GM19193 (cell line): ENCODE data around the gene CFAP58.

Experiments used
- POLR2A ChIP-seq: IDR thresholded peaks from 4 replicates; pipeline ENCODE4 v1.6.1; 2011; ENCODE audit not compliant: insufficient read depth, insufficient read length; ENCODE audit errors: extremely low read depth

The CFAP58 gene

DNA sequence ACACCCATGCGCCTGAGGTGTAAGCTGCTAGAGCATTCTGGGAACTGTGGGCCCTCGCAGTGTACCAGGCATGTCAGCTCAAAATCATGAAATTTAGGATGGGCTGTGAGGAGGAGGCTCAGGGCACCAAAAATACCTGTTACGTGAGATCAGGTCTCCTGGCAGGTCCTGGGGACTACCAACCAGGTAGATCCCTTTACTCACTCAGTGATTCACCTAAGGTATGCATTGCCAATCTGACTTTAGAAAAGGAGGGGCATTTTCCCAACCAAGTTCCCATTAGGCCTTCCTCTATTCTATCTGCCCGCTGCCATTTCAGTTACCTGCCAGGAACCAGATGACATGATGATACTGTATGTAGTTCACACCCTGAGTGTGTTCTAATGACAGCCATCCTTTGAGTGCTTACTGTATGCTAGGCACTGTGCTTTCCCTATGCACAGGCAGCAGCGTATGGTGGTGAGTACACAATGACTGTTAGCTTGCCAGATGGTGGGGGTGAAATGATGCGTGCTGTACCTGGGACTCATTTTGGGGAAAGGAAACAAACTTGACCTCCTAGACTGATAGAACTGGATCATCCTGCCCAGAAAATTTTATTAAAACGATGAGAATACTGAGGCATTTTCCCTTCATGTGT is 62.0 kb downstream of the CFAP58 start:
- no peak for TF ChIP-seq POLR2A

DNA sequence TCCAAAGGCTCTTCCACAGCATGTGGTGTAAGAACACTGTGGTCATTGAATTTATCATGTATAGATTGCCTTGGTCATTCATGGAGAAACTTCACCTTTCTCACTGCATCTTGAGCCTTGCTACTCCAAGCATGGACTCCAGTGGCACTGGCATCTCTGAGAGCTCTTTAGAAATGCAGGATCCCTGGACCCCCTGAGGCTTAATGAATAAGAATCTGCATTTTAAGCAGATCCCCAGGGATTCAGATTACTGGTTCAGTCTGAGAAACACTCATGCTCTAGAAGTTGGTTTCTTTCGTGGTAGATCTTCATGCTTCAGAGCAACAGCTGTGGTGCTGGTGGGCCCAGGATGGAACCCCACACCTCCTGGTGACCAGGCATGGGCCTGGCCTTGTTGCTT is 63.2 kb downstream of the CFAP58 start:
- TF ChIP-seq POLR2A: no peak

DNA sequence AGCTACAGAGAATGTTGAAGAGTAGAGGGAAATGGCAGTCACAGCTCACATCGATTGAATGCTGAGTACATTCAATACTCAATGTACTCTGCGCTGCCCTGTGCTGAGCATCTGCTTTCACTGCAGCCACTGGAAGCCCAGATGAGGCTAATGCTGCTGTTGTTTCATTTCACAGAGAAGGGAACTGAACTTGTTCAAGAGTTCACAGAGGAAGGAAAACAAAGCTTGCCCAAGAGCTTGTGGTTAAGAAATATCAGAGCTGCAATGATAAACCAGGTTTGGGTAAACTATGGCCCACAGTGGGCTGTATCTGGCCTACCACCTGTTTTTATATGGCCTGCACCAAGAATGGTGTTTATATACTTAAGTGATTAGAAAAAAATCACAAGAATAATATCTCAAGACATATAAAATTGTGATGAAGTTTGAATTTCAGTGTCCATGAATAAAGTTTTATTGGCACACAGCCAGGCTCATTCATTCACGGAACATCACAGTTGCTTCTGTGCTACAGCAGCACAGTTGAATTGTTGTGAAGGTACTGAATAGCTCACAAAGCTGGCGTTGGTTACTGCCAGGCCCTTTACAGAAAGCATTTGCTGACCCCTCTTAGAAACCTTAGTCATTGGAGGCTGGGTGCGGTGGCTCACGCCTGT is 64.1 kb downstream of the CFAP58 start:
- no peak for TF ChIP-seq POLR2A

DNA sequence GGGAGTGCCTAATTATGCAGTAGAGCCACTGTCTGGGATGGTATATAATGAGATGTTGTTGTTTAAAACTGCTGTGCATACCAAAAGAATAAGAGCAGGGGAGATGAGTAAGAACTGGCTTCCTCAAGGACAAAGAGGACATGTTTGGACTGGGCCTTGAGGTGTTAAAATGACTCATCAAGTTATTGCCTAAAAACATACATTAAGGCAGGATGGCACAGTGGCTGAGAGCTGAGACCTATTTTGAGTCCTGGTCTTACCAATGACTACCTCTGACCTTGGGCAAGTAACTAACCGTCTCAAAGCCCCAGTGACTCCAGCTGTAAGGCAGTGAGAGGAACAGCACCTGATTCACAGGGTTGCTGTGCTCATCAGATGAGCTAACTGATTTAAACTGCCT is 71.1 kb downstream of the CFAP58 start:
- TF ChIP-seq POLR2A: no peak

DNA sequence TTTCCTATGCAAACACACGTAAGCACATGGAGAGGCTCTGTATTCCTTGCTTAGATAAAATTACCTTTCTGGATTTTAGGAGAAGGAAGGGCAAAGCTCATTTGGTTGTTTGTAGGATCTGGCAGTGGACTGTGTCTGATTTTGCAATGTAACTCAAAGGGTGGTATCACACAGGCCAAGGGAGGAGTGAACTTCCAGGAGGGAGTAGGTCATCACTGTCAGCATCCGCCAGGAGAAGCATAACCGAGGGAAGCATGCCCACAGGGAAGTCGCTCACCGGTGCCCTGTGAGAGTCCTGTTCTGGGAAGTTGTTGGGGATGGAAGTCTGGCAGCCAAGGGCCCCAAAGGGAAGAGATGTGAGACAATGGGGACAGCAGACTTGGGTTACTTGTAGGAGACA is 74.4 kb downstream of the CFAP58 start:
- TF ChIP-seq POLR2A: no peak

DNA sequence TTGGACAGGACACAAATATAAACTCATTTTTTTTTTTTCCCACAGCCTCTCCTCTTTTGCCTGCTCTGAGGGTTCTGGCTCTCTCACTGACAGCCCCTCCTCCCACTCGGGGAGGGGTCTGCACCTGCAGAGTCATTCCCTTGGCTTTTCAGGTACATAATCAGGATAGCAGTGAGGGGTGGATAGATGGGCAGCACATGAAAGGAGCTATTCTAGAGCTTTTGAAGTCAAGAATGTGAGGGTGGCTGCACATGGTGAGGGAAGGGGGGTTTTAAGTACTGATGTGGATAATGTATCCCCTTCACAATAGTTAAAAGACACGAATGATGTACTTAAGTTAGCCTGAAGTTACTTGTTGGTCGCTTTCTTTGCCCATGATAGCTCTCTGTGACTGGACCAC is 76.2 kb downstream of the CFAP58 start:
- no peak for TF ChIP-seq POLR2A

DNA sequence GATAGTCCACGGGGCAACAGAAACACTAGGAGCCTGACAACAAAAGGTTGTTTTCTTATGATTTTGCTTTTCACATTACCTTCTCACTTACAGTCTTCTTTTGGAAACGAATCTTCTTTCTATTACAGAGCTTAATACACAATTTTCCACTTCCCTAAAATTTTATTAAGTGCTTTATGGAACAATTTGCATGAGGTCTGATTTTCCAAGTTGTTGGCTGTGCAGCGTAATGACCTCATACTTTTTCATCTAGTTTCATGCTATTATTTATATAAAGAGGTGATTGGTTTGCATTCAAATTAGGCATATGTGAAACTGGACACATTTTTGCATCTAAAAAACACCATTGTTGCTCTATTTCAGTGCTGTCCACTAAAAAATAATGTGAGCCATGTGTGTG is 76.7 kb downstream of the CFAP58 start:
- no peak for TF ChIP-seq POLR2A

DNA sequence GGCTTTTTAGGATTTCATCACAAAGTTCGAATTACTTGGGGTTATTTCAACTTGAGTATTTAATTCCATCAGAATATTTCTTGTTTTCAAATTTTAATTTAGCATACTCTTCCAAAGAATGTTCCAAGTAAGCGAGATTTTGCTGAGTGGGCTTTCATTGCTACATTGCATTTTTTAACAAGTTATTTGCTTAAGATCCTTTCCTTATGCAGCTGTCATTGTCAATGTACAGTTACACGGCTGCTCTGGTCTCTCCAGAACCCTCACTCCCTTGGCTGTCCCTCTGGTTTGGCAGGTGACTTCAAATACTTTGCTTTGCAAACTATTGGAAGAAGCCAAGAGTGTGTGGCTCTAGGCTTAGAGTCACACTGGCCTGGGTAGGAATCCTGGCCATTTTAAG is 80.0 kb downstream of the CFAP58 start:
- TF ChIP-seq POLR2A: no peak

DNA sequence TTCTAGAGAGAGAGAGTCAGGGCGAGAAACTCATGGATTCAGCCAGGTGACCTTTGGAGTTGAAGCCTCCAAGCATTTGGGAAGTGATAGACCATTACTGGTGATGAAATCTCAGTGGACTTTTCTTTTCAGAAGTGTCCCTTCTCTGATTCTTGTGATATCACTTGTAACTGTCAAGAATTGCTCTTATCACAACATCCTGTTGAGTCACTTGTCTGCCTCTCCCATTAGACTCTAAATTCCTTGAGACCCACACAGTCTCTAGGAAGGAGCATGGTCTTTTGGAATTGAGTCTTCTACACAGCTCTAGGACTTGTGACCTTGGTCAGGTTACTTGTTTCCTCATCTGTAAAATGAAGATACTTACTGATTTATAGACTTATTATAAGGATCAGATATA is 81.0 kb downstream of the CFAP58 start:
- no peak for TF ChIP-seq POLR2A

DNA sequence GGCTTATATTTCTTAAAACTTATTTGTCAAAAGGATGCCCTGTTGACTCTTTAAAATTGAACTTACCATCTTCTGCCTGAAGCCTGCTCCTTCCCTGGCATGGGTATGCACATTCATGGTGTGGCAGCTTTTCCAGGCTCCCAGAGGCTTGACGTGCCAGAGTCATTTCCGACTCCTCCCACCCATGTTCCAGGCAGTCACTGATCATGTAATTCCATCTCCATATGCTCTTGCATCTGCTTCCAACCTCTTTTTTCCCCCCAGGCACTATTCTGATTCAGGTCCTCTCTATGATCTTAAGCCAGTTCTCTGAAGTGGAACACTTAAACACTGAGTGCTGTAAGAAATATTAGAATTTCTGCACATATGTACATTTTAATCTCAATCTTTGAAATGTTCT is 82.2 kb downstream of the CFAP58 start:
- no peak for TF ChIP-seq POLR2A

DNA sequence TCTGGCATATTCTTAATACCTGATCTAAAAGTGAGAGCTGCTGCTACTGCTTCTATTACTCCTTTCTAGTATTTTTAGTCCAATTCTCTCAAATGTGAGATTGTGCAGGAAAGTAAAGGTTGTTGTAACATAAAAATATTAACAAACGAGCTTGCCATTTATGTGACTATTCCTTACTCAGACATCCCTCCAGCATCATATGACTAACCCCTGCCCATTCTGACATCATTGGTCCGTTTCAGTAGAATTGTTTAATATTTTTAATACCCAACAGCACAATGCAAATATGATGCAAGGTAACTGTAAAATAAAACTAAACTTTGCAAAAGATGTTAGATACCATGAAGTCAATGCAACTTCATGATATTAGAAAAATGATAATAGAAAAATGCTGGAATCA is 83.6 kb downstream of the CFAP58 start:
- no peak for TF ChIP-seq POLR2A

DNA sequence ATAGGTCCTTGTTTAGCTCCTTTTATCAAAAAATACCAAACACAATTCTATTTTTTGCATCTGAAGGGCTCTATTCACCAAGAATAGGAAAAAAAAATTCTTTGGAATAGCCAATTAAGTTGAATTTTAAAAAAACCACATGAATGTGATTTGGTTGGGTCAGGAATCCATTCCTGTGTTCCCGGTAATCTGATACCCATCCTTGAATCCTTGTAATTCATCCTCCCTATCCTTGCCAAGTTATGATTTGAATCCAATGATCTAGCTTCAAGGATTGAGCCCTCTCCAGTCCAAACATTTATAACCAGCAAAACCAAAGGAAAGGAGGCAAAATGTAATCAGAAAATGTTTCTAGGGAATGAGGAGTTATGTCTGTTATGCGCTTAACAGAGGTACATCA is 86.6 kb downstream of the CFAP58 start:
- TF ChIP-seq POLR2A: no peak

DNA sequence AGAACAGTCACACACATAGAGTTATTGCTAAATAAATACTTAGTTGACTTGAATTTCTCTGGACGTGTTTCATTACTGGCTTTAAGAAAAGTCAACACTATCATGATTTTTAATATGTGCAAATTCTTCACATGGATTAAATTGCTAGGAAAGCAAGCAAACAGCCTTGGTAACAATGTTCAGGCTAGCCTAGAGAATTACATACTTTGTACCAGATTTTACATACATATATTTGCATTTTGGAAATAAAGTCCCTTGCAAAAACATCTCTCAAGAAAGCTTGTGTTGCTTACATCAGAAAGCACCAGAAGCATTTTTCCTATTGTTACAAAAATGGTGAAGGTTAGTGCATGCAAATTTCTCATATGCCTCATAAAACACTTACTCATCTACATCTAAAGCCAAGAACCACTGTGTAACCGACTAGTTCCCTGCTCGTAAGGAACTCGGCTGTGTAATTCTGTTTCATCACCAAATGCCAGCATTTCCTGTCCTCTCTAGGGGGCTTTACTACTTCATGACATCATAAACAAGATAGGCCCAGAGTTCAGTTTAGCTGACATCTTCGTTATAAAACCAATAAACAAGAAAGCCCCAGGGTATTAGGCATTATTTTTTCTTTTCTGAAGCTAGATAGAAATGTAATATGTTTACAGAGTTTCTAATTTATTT is 87.8 kb downstream of the CFAP58 start:
- TF ChIP-seq POLR2A: no peak

DNA sequence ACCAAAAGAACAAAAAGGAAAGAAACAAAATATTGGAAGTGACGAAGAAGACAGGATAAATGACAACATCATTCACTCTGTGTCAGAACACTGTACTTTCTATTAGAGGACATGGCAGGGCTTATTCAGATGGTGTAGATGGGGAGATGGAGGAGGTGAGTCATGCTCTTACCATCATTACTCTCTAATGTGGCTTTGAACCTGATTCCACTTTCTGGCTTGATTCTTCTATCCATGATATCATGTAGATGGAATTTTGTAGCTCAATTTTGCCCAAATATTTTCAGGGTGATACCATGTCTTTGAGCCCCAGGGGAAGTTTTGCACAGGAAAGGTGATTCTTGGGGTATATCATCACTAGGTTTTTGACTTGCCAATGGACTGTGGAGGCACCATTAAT is 91.7 kb downstream of the CFAP58 start:
- TF ChIP-seq POLR2A: no peak

DNA sequence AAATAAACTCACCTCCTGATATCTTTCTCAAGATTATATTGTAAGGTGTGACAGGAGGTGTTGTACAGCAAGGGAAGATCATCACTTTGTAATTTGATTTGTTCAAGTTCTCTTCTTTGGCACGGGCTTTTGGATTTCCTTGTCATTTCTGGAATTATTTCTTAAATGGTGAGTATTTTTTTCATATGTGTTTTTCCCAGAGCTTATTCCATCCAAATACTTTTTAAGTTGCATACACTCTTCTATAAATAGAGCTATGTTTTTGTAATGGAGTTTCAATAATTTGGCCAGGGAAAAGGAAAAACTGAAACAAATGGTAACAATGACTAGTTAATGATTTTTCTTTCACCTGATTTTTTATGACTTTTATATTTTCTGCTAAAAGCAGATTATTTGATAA is 92.5 kb downstream of the CFAP58 start:
- no peak for TF ChIP-seq POLR2A

DNA sequence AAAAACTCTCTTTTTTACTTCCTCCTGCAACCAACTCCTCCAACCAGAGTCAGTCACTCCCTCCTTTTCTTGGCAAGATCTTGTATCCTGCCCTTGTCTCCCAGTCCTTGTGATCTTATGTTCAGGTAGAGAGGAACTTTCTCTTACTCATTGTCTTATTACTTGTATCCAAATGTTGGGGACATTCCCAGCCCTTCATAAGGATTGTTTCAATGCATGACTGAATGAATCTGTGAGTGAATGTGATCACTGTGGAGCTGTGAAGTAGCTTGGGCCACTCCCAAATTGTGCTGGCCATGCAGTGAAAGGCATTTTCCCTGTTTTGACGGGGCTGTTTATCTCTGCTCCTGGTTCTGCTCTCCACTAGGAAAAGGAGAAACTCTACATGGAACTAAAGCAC is 93.7 kb downstream of the CFAP58 start:
- no peak for TF ChIP-seq POLR2A
